Nucleus accumbens (tissue), 56 donors: Measurements from ENCODE around the gene ELL2.
"Not testable (repeated sequence)": the region's sequence is repeated elsewhere in the genome, so short reads cannot be mapped to it uniquely, and the experiment has no call there.

Experiments
- DNase-seq, 56 donors: peaks; one replicate each; lab custom pipeline; 2025; lab: John Stamatoyannopoulos, UW

Gene ELL2

GRCh38 chr5:95866435-95867040, 95.1 kb downstream of the ELL2 start:
- DNase-seq: no peak

- no peak for DNase-seq
Observed at GRCh38 chr5:95864944-95865504, 96.6 kb downstream of the ELL2 start.

DNA sequence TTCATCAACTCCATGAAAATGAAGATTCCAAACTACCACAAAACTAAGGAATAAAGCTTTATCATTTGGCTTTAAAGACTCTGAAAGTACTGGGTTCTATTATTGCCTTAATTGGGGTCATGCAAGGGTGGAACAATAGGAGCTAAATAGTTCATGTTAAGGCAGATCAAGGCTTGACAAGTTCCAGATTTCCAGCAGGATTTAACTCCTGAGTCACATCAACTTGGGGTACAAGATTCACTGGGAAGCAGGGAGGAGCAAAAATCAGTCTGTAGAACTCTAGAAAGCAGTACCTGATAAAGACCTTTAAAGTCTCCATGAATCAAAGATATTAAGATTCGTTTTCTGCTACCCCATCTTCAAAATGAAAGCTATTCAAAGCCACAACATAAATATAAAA, 97.2 kb downstream of the ELL2 start:
- DNase-seq: no peak

- DNase-seq: peak in 5 of 56 donors; percentile 4 to 44 (median 15)
Observed at GRCh38 chr5:95863383-95863757, 98.3 kb downstream of the ELL2 start.

- DNase-seq: peak in 1 of 56 donors; percentile 31
Observed at GRCh38 chr5:95862671-95863382, 98.8 kb downstream of the ELL2 start.

DNA sequence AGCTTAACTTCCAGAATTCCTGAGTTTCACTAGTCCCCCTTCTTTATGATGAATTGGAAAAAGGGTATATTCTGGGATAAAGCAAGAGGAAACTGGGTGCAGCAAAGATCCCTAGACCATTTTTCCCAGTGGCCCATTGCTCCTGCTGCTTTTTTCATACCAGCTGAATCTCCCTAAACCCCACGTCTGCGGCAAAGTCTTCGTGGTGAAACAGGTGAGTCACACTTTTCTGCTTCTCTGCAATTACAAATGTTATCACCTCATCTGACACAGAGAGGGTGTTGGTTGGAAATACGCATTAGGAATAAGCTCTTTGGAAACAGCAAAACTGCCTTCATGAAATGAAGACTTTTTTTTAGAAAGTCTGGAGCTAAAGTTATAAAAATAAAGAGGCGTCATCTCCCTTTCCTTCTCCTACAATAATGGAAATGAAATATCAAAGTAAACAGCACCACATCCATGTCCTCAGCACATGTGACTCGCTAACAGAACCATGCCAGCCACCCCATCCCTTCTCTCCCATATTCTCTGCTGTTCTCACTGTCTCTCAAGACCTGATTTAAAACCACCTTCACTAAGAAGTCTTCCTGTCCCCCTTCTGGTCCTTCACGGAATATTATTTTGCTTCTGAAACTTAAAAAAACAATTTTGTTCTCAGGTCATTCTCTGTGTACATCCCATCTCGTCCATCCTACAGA, 99.6 kb downstream of the ELL2 start:
- peak in 12 of 56 donors; percentile 13 to 66 (median 25) for DNase-seq

DNA sequence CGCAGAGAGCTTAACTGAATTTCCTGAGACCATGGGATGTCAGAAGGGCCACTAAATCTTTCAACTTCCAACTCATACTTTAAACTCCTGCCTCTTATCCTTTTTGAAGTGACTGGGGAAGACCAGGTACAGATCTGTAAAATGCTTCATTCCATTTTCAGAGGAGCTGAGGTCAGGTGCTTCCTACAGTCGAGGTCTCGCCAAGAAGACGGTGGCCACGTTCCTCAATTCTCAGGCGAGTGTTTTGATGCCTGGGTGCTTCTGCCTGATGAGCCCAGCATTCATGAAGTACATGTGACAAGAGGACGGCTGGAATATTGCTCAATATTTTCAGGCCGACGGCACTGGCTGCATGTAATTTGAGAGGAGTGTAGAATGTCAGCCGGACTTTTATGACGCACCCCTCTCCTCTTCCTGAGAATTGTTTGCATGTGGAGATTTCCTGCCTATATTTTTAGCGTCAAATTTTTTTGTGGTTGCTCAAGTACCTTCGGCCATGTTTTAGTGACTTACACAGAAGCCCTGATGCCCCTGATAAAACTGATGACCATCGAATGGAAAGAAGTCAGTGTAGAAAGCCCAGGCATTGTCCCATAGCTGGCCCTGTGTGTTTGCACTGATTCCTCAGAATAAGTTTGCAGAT, 100.3 kb downstream of the ELL2 start:
- peak in 16 of 56 donors; percentile 4 to 37 (median 19) for DNase-seq

DNA sequence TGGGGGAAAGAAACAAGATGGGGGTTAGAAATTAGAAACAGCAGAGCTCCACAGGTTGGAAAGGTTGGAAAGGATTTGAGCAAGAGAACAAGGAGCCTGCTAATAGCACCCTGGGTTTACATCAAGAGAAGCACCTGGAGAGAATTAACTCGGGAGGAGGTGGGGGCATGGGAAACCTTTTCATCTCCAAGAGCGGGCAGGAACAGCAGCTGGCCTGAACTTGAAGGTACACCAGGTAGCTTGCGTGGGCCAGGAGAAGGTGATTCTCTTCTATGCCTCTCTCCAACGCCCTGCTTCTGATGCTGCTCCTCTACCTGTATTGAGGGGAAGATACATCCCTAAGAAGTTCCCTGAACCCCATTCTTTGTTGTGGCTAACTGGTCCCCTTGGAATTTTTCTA, 102.0 kb downstream of the ELL2 start:
- no peak for DNase-seq

DNA sequence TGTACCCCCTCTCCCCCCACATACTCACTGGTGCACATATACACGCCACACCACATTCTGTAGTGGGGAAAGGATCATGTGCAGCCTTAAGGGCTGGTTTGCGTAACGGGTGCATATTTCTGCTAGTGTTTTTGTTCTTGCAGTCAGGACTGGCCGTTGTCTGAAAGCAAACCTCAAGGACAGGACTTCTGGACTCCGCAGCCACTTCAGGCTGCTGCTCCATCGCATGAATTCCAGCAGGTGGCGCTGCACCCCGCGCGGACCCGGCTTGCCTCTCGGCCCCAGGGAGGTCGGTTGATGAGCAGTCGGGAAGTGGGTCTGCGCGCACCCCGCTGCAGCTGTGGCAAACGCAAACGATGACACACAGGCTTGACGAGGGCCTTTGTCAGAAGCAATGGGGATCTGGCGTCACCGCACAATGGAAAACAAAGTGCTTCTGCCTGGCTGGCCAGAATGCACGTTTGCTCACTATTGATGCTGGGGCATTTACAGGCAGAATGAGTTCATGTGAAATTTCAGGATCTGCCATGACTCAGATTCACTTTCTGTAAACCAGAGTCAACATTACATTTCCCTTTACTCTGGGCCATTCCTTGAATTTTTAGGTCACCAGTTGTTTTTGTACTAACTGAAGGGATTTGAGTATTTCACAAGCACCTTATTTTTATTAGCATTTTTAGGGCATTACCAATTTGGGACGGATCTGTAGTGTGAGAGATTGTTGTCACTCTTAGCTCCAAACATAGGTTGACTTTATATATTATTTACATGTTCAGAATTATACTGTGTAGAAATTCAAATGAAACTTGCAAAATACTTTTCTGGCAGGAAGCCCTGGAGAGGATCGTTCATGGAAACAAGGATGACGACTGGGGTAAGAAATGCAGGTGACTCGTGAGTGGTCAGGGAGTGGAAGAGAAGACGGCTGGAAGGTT, 102.7 kb downstream of the ELL2 start:
- DNase-seq: peak; percentile 46 to 98 (median 89)

- peak in 16 of 56 donors; percentile 8 to 54 (median 30) for DNase-seq
Observed at GRCh38 chr5:95858023-95858461, 103.6 kb downstream of the ELL2 start.

DNA sequence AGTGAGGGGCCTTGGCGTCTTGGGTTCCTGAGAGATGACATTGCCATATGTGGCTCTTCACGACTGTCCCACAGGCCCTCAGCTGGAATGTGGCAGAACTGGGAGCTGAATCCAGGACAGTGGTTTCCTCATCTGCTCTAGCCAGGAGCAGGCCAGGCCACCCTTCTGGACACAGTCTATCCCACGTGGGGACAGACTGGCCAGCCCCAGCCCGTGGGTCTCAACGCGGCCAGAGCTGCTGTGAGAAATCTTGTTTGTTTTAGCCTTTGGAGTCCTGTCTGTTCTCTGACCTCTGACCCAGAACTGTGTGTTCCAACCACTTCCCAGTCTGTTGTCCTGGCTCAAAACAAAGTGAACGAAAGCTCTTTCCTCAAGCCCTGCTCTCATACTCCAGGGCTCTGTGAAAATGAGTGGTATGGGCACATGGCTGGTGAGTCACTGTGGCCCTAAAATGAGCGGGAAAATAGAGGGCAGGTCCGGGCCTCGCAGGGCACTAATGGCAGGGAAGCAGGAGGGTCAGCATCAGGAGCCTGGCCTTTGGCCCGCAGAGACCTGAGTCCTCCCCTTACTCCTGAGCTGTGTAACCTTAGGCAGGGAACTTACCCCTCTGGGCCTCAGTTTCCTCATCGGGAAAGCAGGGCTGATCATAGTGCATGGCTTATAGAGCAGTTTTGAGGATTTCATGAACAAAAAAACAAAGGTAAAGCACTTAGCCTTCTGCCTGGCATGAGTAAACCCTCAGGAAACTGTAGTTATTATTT, 104.3 kb downstream of the ELL2 start:
- DNase-seq: peak in 17 of 56 donors; percentile 10 to 59 (median 33)

DNA sequence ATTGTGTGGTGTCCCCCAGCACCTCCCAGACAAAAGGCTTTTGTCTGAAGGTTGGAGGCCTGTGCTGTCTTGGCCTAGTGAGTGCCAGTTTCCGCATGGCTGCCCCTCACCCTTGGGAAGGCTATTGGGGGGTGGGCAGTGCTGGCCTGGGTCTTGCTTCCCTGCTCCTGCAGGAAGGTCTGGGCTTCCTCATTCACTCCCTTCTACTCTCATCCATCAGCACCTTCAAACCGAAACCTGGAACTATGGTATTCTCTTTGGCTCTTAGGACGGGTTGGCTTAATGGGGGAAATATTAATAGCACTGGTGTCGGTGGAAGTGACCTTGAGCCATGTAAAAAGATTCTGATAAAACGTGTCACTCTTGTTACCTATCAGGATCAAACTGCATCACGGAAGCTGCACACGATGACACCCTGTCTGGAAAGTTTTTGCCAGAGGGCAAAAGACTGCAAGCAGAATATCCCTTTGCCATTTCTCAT, 105.1 kb downstream of the ELL2 start:
- peak in 28 of 56 donors; percentile 4 to 44 (median 25) for DNase-seq

DNA sequence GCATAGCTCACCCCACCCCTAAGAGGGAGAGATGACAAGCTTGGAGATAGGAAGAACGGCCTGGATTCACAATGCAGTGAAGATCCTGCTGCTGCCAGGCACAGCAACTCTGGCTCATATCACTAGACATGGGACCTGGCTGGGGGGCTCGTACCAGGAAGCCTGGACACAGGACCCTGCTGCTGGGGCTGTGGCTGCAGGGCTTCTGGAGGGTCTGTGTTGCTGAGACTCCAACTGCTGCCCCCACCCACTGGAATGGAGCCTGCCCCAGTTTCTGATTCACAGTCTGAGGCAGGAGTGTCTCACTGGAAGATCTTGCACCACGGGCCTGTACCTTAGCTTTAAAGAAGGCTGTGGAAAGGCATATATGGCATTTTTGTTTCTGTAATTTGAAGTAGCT, 108.2 kb downstream of the ELL2 start:
- no peak for DNase-seq

DNA sequence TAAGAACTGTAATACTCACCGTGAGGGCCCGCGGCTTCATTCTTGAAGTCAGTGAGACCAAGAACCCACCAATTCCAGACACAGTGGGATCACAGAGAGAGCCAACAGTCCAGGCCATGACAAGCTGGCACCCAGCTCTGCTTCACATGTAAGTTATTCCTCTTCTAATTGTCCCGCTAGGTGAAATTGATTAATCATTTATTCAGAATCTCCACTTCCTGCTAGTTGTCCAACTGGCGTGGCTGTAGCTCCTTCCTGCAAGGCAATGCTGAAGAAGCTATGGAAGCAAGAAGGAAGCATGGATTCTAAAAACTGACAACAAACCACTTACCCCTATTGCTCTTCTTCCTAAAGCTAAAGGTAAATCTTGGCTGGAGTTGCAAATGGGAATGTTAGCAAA, 109.1 kb downstream of the ELL2 start:
- DNase-seq: no peak

GRCh38 chr5:95851141-95851540, 110.5 kb downstream of the ELL2 start:
- DNase-seq: not testable (repeated sequence)

DNA sequence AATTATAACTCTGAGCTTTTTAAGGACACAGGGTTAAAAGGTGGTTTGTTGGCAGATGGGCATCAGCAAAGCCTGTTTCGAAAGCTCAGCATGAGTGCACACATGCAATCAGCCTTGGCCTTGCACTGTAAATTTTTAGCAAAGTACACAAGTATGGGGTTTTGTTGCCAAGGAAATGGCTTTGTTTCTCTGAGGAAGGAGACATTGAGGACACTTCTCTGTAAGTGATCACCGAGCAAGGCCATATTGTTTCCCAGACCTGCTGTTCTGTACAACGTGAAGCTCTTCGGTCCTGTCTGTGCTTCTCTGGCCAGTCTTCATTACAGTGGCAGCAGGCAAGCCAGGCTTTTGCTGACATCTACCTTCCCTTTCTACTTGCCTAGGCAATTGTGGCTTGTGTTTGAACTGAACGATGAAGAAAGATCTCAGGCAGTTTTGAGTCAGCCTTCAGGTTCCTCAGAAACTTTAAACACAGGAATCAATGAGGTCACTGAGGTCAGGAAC, 111.2 kb downstream of the ELL2 start:
- DNase-seq: no peak

DNA sequence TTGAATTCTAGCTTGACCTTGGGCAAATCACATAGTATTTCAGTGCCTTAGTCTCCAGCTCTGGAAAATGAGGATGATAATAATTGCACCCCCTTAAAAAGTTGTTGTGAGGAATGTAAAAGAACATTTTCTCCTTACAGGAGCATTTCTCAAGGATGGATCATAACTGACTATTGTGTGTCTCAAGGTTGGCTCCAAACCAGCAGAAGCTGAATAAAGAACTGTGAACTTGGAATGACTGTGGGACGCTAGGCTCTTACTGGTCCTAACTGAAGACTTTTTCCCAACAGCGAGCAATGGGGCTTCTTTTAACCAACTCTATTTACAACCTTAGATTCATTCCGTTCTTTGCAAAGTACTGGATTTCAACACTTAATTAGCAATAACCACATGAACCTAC, 113.0 kb downstream of the ELL2 start:
- DNase-seq: no peak

- DNase-seq: no peak
Observed at GRCh38 chr5:95847261-95847592, 114.4 kb downstream of the ELL2 start.
